Trophoblast cell (in vitro differentiated cells and primary cell): ENCODE measurements around the gene ALAS1. TPM values are rescaled to one million over a fixed set of nuclear protein-coding genes. Genes with fewer than 3 reads are reported as not detected.

Experiments
- DNase-seq, 2 donors: peaks; one replicate each; pipeline ENCODE4 v3.0.0-alpha.2; 2016
- H2AFZ ChIP-seq: 2 replicates; pipeline ENCODE4 v1.6.1; 2013; ENCODE audit warnings: low read length, moderate library complexity, mild to moderate bottlenecking; ENCODE audit not compliant: insufficient read depth, poor library complexity
- H2AK5ac ChIP-seq: 2 replicates; pipeline ENCODE4 v1.6.1; 2013; ENCODE audit warnings: mild to moderate bottlenecking, low read length
- H2BK120ac ChIP-seq: 2 replicates; pipeline ENCODE4 v1.6.1; 2013; ENCODE audit warnings: low read length, mild to moderate bottlenecking, moderate library complexity; ENCODE audit not compliant: insufficient read depth, poor library complexity
- H2BK12ac ChIP-seq: 2 replicates; pipeline ENCODE4 v1.6.1; 2013; ENCODE audit warnings: mild to moderate bottlenecking, low read length, moderate library complexity
- H2BK5ac ChIP-seq: 2 replicates; pipeline ENCODE4 v1.6.1; 2013; ENCODE audit warnings: low read length, low read depth, moderate library complexity, mild to moderate bottlenecking; ENCODE audit not compliant: poor library complexity
- H3K14ac ChIP-seq: 2 replicates; pipeline ENCODE4 v1.6.1; 2013; ENCODE audit warnings: mild to moderate bottlenecking, low read length
- H3K18ac ChIP-seq: 2 replicates; pipeline ENCODE4 v1.6.1; 2013; ENCODE audit warnings: mild to moderate bottlenecking, low read length
- H3K23ac ChIP-seq: 2 replicates; pipeline ENCODE4 v1.6.1; 2013; ENCODE audit warnings: low read length
- H3K27ac ChIP-seq: 2 replicates; pipeline ENCODE4 v1.5.1; 2013; ENCODE audit warnings: low read depth, mild to moderate bottlenecking, inconsistent platforms, low read length, moderate library complexity
- H3K27me3 ChIP-seq: 2 replicates; pipeline ENCODE4 v1.6.1; 2013; ENCODE audit warnings: inconsistent platforms, mild to moderate bottlenecking, low read length, moderate library complexity; ENCODE audit not compliant: insufficient read depth
- H3K36me3 ChIP-seq, 2 experiments: 1 replicate in 1 of 2; 2 replicates in 1 of 2; pipeline ENCODE4 v1.6.1; 2013; ENCODE audit warnings: low read length in 2 of 2, mild to moderate bottlenecking in 2 of 2, moderate library complexity in 1 of 2; ENCODE audit not compliant: insufficient read depth in 2 of 2, control insufficient read depth in 1 of 2
- H3K4ac ChIP-seq: 2 replicates; pipeline ENCODE4 v1.6.1; 2013; ENCODE audit warnings: low read depth, mild to moderate bottlenecking, low read length, moderate library complexity
- H3K4me1 ChIP-seq, 2 experiments: 1 replicate in 1 of 2; 2 replicates in 1 of 2; pipeline ENCODE4 v1.6.1; 2013; ENCODE audit warnings: low read length in 2 of 2, mild to moderate bottlenecking in 2 of 2, moderate library complexity in 1 of 2; ENCODE audit not compliant: insufficient read depth in 2 of 2, control insufficient read depth in 1 of 2
- H3K4me2 ChIP-seq: 2 replicates; pipeline ENCODE4 v1.6.1; 2013; ENCODE audit warnings: inconsistent platforms, mild to moderate bottlenecking, low read length, moderate library complexity
- H3K4me3 ChIP-seq: 2 replicates; pipeline ENCODE4 v1.5.1; 2013; ENCODE audit warnings: mild to moderate bottlenecking, low read depth, low read length, inconsistent platforms
- H3K79me1 ChIP-seq: one replicate; pipeline ENCODE4 v1.6.1; 2013; ENCODE audit warnings: low read length
- H3K79me2 ChIP-seq: 2 replicates; pipeline ENCODE4 v1.6.1; 2013; ENCODE audit warnings: low read length, mild to moderate bottlenecking; ENCODE audit not compliant: control insufficient read depth, insufficient read depth, poor library complexity
- H3K9ac ChIP-seq: 2 replicates; pipeline ENCODE4 v1.6.1; 2013; ENCODE audit warnings: mild to moderate bottlenecking, low read length
- H3K9me3 ChIP-seq: 2 replicates; pipeline ENCODE4 v1.6.1; 2013; ENCODE audit warnings: low read depth, mild to moderate bottlenecking, control low read depth, inconsistent platforms, low read length; ENCODE audit not compliant: insufficient read depth
- H4K12ac ChIP-seq: 2 replicates; pipeline ENCODE4 v1.6.1; 2013; ENCODE audit warnings: low read depth, mild to moderate bottlenecking, low read length, moderate library complexity
- H4K8ac ChIP-seq: 2 replicates; pipeline ENCODE4 v1.6.1; 2013; ENCODE audit warnings: low read depth, mild to moderate bottlenecking, low read length, moderate library complexity
- H4K91ac ChIP-seq: one replicate; pipeline ENCODE4 v1.6.1; 2013; ENCODE audit warnings: low read depth, mild to moderate bottlenecking, low read length, moderate library complexity
- WGBS: extraction: QIAGEN DNeasy Blood & Tissue Kit; methylation state at CpG from one replicate; pipeline ENCODE4 v1.1.7; 2013; ENCODE audit warnings: missing lambda C conversion rate; ENCODE audit not compliant: insufficient read length, insufficient coverage; ENCODE audit errors: extremely low coverage; 5-methylcytosine and 5-hydroxymethylcytosine counted together
- polyA plus RNA-seq: library from polyadenylated mRNA; stranded (reverse); fragments of 200-250 nt; gene quantifications from 2 replicates; pipeline ENCODE4 v1.2.3, GENCODE V29; 2013

The ALAS1 gene
- polyA plus RNA-seq, result 117 and 125 TPM in 2 replicates

- Histone ChIP-seq H3K18ac (peak within 1 kb of the TSS; percentile 99), H4K91ac (peak within 1 kb of the TSS; percentile 95), H3K9me3 (peaks cover 2% of the 10 kb centered on the region), H2AFZ (peak within 1 kb of the TSS; percentile 94), H3K79me1 (peaks cover 11% of the 10 kb centered on the region), H2BK120ac (peak within 1 kb of the TSS; percentile 88), H3K9ac (peak within 1 kb of the TSS; percentile 88), H3K14ac (peak within 1 kb of the TSS; percentile 98), H4K8ac (peak within 1 kb of the TSS; percentile 94), H3K79me2 (peaks cover 7% of the 10 kb centered on the region), H3K4me1 (peaks cover 11 to 14% of the 10 kb centered on the region in 2 experiments), H3K23ac (no peak within 1 kb of the TSS), H4K12ac (peak within 1 kb of the TSS; percentile 79), H3K27me3 (no peaks in the 10 kb centered on the region), H3K4me3 (peak within 1 kb of the TSS; percentile 95), H2AK5ac (peak within 1 kb of the TSS; percentile 93), H2BK5ac (peak within 1 kb of the TSS; percentile 88), H2BK12ac (peak within 1 kb of the TSS; percentile 59), H3K36me3 (peaks cover 12% of the 10 kb centered on the region in 2 experiments), H3K4me2 (peak within 1 kb of the TSS; percentile 77), H3K27ac (peak within 1 kb of the TSS; percentile 79), H3K4ac (peak within 1 kb of the TSS; percentile 85)
- DNase-seq, result peak; percentile 93 to 98
- WGBS, result no CpG with 5 or more reads among the region's 71 CpGs
Measured at GRCh38 chr3:52197842-52198625, at the start of gene ALAS1. ALAS1 (plus strand) TSS chr3:52198160; CDS start chr3:52199242, 1,082 bp downstream.

- Histone ChIP-seq H2BK12ac (no peak overlapping the region), H3K79me2 (peaks cover 2% of the 10 kb centered on the region), H3K4me1 (peaks cover 5 to 11% of the 10 kb centered on the region in 2 experiments), H3K9me3 (peaks cover 2% of the 10 kb centered on the region), H4K8ac (no peak overlapping the region), H2BK5ac (no peak overlapping the region), H3K18ac (no peak overlapping the region), H3K4me3 (no peak overlapping the region), H2BK120ac (no peak overlapping the region), H3K9ac (no peak overlapping the region), H2AFZ (no peak overlapping the region), H4K91ac (no peak overlapping the region), H3K79me1 (peaks cover 3% of the 10 kb centered on the region), H3K27me3 (no peaks in the 10 kb centered on the region), H3K36me3 (peaks cover 37 to 48% of the 10 kb centered on the region in 2 experiments), H3K27ac (no peak overlapping the region), H4K12ac (no peak overlapping the region), H3K4me2 (no peak overlapping the region), H3K14ac (no peak overlapping the region), H3K4ac (no peak overlapping the region), H2AK5ac (no peak overlapping the region), H3K23ac (no peak overlapping the region)
- no peak for DNase-seq
- no CpG with 5 or more reads among the region's 8 CpGs for WGBS
Measured at GRCh38 chr3:52149021-52149420, 48.9 kb upstream of the ALAS1 start.

GRCh38 chr3:52149726-52150125 lies 48.2 kb upstream of the ALAS1 start:
- Histone ChIP-seq H3K79me2 (peaks cover 4% of the 10 kb centered on the region), H3K4me2 (no peak overlapping the region), H4K12ac (no peak overlapping the region), H3K4me3 (no peak overlapping the region), H3K4ac (no peak overlapping the region), H2BK12ac (no peak overlapping the region), H3K9me3 (peaks cover 2% of the 10 kb centered on the region), H3K4me1 (peaks cover 5 to 10% of the 10 kb centered on the region in 2 experiments), H3K36me3 (peaks cover 37 to 48% of the 10 kb centered on the region in 2 experiments), H3K27me3 (no peaks in the 10 kb centered on the region), H3K18ac (no peak overlapping the region), H2AK5ac (no peak overlapping the region), H3K79me1 (peaks cover 6% of the 10 kb centered on the region), H4K91ac (no peak overlapping the region), H2BK120ac (no peak overlapping the region), H3K23ac (no peak overlapping the region), H3K27ac (no peak overlapping the region), H2BK5ac (no peak overlapping the region), H3K14ac (no peak overlapping the region), H4K8ac (no peak overlapping the region), H3K9ac (no peak overlapping the region), H2AFZ (no peak overlapping the region)
- DNase-seq, result no peak
- no CpG with 5 or more reads among the region's 11 CpGs for WGBS

- H4K91ac ChIP-seq, result no peak overlapping the region
- peaks cover 5 to 10% of the 10 kb centered on the region in 2 experiments for H3K4me1 ChIP-seq
- no peak overlapping the region for H2AK5ac ChIP-seq
- H2AFZ ChIP-seq, result no peak overlapping the region
- H3K4me2 ChIP-seq, result no peak overlapping the region
- H3K79me1 ChIP-seq, result peaks cover 6% of the 10 kb centered on the region
- no peak overlapping the region for H4K8ac ChIP-seq
- DNase-seq, result no peak
- no peak overlapping the region for H3K4ac ChIP-seq
- H4K12ac ChIP-seq, result no peak overlapping the region
- no peak overlapping the region for H2BK5ac ChIP-seq
- peak overlapping the region; percentile 32 for H3K4me3 ChIP-seq
- peaks cover 4% of the 10 kb centered on the region for H3K79me2 ChIP-seq
- no CpG with 5 or more reads among the region's 3 CpGs for WGBS
- no peak overlapping the region for H2BK120ac ChIP-seq
- H3K9me3 ChIP-seq, result peaks cover 2% of the 10 kb centered on the region
- H3K18ac ChIP-seq, result no peak overlapping the region
- H2BK12ac ChIP-seq, result no peak overlapping the region
- no peak overlapping the region for H3K27ac ChIP-seq
- H3K23ac ChIP-seq, result no peak overlapping the region
- no peaks in the 10 kb centered on the region for H3K27me3 ChIP-seq
- no peak overlapping the region for H3K9ac ChIP-seq
- H3K36me3 ChIP-seq, result peaks cover 32 to 44% of the 10 kb centered on the region in 2 experiments
- no peak overlapping the region for H3K14ac ChIP-seq
Measured at GRCh38 chr3:52150357-52150756, 47.6 kb upstream of the ALAS1 start.
